WTC11 (cell line): Measurements from ENCODE around the gene FGF3. TPM values are rescaled to one million over a fixed set of nuclear protein-coding genes. Genes with fewer than 3 reads are reported as not detected.

Experiments used
- ATAC-seq: fragments of 200-7000 bp; cut with Tn5 transposase; 2 replicates; pipeline ENCODE4 v1.10.0; 2021; ENCODE audit warnings: mild to moderate bottlenecking, moderate library complexity
- CTCF ChIA-PET: fragments of 300-600 bp; sonication (Branson Sonifier 250); formaldehyde crosslinking; loops from one replicate; lab custom pipeline; 2021; ENCODE audit warnings: antibody characterized with exemption; lab: Charles Lee
- POLR2A ChIA-PET: fragments of 350-600 bp; sonication (Branson Sonifier 250); formaldehyde crosslinking; loops from one replicate; lab custom pipeline; 2021; ENCODE audit warnings: antibody characterized with exemption; lab: Charles Lee
- DNase-seq: peaks from one replicate; pipeline ENCODE4 v3.0.0; 2021; ENCODE audit warnings: low spot score
- H3K27ac Mint-ChIP-seq: 2 replicates; pipeline ENCODE4 v1.8.0; 2021; ENCODE audit warnings: mixed read lengths
- H3K27me3 Mint-ChIP-seq: 2 replicates; pipeline ENCODE4 v1.8.0; 2021; ENCODE audit warnings: low read depth, mild to moderate bottlenecking, moderate library complexity, mixed read lengths
- H3K36me3 Mint-ChIP-seq: 2 replicates; pipeline ENCODE4 v1.8.0; 2021; ENCODE audit warnings: mixed read lengths
- H3K4me1 Mint-ChIP-seq: 2 replicates; pipeline ENCODE4 v1.8.0; 2022; ENCODE audit warnings: mixed read lengths
- H3K4me3 Mint-ChIP-seq: 2 replicates; pipeline ENCODE4 v1.8.0; 2021; ENCODE audit warnings: mild to moderate bottlenecking, moderate library complexity, mixed read lengths
- H3K9me3 Mint-ChIP-seq: 2 replicates; pipeline ENCODE4 v1.8.0; 2021; ENCODE audit warnings: mixed read lengths
- ATF3 ChIP-seq: sonication (generic); formaldehyde crosslinking; conservative IDR thresholded peaks from 2 replicates; pipeline ENCODE4 v1.8.1; 2022; ENCODE audit warnings: mild to moderate bottlenecking, missing genetic modification reagents
- E2F4 ChIP-seq: sonication (generic); formaldehyde crosslinking; IDR thresholded peaks from 2 replicates; pipeline ENCODE4 v1.8.1; 2022; ENCODE audit warnings: low read depth, mild to moderate bottlenecking, moderate library complexity, missing genetic modification reagents, borderline replicate concordance
- HMGXB4 ChIP-seq: sonication (generic); formaldehyde crosslinking; IDR thresholded peaks from 2 replicates; pipeline ENCODE4 v1.8.1; 2023; ENCODE audit warnings: mild to moderate bottlenecking, moderate library complexity, missing genetic modification reagents
- JAZF1 ChIP-seq: fragments of 250-450 bp; sonication (Bioruptor Pico); IDR thresholded peaks from 2 replicates; pipeline ENCODE4 v1.9.0; 2021; ENCODE audit warnings: moderate library complexity, mild to moderate bottlenecking, inconsistent platforms
- MAX ChIP-seq: sonication (generic); formaldehyde crosslinking; IDR thresholded peaks from 2 replicates; pipeline ENCODE4 v1.8.0; 2022; ENCODE audit warnings: mild to moderate bottlenecking, missing genetic modification reagents
- NFYB ChIP-seq: sonication (generic); formaldehyde crosslinking; conservative IDR thresholded peaks from 2 replicates; pipeline ENCODE4 v1.8.0; 2022; ENCODE audit warnings: low read depth, missing genetic modification reagents
- NR3C1 ChIP-seq: sonication (generic); formaldehyde crosslinking; conservative IDR thresholded peaks from 2 replicates; pipeline ENCODE4 v1.8.1; 2023; ENCODE audit warnings: low read depth, mild to moderate bottlenecking, missing genetic modification reagents
- RELA ChIP-seq: sonication (generic); formaldehyde crosslinking; IDR thresholded peaks from 2 replicates; pipeline ENCODE4 v1.8.1; 2022; ENCODE audit warnings: missing genetic modification reagents, mild to moderate bottlenecking, borderline replicate concordance
- SOX15 ChIP-seq: fragments of 250-450 bp; sonication (Bioruptor Pico); IDR thresholded peaks from 2 replicates; pipeline ENCODE4 v1.9.0; 2021; ENCODE audit warnings: mild to moderate bottlenecking
- TCF7 ChIP-seq: sonication (generic); formaldehyde crosslinking; IDR thresholded peaks from 2 replicates; pipeline ENCODE4 v1.8.0; 2022; ENCODE audit warnings: mild to moderate bottlenecking, low read depth, missing genetic modification reagents, moderate library complexity
- TEAD1 ChIP-seq: sonication (generic); formaldehyde crosslinking; IDR thresholded peaks from 2 replicates; pipeline ENCODE4 v1.8.0; 2022; ENCODE audit warnings: mild to moderate bottlenecking, missing genetic modification reagents
- ZNF396 ChIP-seq: fragments of 250-450 bp; sonication (Bioruptor Pico); IDR thresholded peaks from 2 replicates; pipeline ENCODE4 v1.8.0; 2021; ENCODE audit warnings: mild to moderate bottlenecking, moderate library complexity, borderline replicate concordance
- ZSCAN18 ChIP-seq: fragments of 250-450 bp; sonication (Bioruptor Pico); IDR thresholded peaks from 2 replicates; pipeline ENCODE4 v2.1.2; 2022; ENCODE audit warnings: mild to moderate bottlenecking, moderate library complexity
- total RNA-seq: library from RNA; stranded (reverse); gene quantifications from 3 replicates; pipeline ENCODE4 v1.2.3, GENCODE V29; 2021
- TF ChIP-seq, protein P1 (sequence below): sonication (generic); formaldehyde crosslinking; IDR thresholded peaks from 2 replicates; pipeline ENCODE4 v1.8.0; 2022; ENCODE audit warnings: mild to moderate bottlenecking, missing genetic modification reagents
- TF ChIP-seq, protein P2 (sequence below): fragments of 250-450 bp; sonication (Bioruptor Pico); IDR thresholded peaks from 2 replicates; pipeline ENCODE4 v1.9.0; 2021; ENCODE audit warnings: mild to moderate bottlenecking, borderline replicate concordance

Gene FGF3
- total RNA-seq, 1 experiment from 2014 or later, result not detected

DNA sequence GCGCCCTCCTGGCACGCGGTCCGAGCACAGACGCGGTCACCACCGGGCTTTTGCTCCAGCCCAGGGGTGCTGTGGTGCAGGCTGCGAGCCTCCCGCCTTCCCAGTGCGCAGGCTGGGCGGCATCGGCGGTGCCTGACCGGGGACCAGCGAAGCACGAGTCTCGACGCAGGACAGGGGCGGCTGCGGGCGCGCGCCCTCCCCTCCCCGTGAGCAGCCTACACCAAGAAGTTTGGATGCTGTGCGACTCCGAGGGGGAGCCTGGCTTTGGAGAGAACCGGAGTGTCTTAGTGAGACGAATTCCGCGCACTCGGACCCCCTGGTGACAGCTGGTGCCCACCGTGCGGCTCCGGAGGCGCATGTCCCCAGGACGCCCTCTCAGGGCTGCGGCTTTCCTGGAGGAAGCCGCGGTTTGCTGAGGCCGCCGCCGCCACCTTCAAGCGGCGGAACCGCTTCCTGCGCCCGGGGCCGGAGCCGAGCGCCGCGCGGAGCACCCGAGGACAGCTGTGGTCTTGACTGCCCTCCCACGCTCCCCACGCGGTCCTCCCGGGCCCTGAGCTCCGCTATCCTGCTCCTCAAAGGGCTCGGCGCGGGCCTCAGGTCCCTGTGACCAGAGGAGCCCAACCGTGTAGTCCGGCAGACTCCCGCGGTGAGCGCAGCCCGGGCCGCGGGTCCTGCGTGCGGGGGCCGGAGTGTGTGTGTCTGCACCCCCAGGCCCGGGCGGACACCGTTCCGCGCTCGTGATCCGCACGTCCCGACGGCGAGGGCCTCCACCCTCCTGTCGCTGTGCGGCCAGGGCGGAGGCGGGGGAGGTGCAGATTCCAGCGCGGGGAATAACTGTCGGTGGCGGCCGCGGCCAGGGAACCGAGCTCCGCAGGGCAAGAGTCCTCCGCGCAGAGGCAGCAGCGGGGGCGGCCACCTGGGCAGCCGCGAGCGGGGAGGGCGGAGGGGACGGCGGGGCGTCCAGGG is 1.7 kb downstream of the FGF3 start (continued):
- TF ChIP-seq E2F4 (no peak), MAX (CRISPR knock-in tag) (peak; percentile 36; the same call in 1 of the 2 replicates), NR3C1 (no peak)
- TF ChIP-seq, protein P1, sequence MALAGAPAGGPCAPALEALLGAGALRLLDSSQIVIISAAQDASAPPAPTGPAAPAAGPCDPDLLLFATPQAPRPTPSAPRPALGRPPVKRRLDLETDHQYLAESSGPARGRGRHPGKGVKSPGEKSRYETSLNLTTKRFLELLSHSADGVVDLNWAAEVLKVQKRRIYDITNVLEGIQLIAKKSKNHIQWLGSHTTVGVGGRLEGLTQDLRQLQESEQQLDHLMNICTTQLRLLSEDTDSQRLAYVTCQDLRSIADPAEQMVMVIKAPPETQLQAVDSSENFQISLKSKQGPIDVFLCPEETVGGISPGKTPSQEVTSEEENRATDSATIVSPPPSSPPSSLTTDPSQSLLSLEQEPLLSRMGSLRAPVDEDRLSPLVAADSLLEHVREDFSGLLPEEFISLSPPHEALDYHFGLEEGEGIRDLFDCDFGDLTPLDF (CRISPR knock-in tag), result no peak
- TF ChIP-seq, protein P2, sequence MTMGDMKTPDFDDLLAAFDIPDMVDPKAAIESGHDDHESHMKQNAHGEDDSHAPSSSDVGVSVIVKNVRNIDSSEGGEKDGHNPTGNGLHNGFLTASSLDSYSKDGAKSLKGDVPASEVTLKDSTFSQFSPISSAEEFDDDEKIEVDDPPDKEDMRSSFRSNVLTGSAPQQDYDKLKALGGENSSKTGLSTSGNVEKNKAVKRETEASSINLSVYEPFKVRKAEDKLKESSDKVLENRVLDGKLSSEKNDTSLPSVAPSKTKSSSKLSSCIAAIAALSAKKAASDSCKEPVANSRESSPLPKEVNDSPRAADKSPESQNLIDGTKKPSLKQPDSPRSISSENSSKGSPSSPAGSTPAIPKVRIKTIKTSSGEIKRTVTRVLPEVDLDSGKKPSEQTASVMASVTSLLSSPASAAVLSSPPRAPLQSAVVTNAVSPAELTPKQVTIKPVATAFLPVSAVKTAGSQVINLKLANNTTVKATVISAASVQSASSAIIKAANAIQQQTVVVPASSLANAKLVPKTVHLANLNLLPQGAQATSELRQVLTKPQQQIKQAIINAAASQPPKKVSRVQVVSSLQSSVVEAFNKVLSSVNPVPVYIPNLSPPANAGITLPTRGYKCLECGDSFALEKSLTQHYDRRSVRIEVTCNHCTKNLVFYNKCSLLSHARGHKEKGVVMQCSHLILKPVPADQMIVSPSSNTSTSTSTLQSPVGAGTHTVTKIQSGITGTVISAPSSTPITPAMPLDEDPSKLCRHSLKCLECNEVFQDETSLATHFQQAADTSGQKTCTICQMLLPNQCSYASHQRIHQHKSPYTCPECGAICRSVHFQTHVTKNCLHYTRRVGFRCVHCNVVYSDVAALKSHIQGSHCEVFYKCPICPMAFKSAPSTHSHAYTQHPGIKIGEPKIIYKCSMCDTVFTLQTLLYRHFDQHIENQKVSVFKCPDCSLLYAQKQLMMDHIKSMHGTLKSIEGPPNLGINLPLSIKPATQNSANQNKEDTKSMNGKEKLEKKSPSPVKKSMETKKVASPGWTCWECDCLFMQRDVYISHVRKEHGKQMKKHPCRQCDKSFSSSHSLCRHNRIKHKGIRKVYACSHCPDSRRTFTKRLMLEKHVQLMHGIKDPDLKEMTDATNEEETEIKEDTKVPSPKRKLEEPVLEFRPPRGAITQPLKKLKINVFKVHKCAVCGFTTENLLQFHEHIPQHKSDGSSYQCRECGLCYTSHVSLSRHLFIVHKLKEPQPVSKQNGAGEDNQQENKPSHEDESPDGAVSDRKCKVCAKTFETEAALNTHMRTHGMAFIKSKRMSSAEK, result no peak

- Mint-ChIP-seq H3K4me3 (peak overlapping the region; percentile 50), H3K9me3 (no peaks in the 10 kb centered on the region), H3K27me3 (peaks cover 82% of the 10 kb centered on the region), H3K36me3 (no peaks in the 10 kb centered on the region), H3K27ac (no peak overlapping the region), H3K4me1 (peaks cover 7% of the 10 kb centered on the region; the same call in 1 of the 2 replicates)
- POLR2A ChIA-PET, result no interaction called here
- ATAC-seq (no peak), DNase-seq (no peak)
- CTCF ChIA-PET, result interaction anchor here (0.6 to 1.4 kb wide), 6 partner anchors 10 to 147 kb away, joined by 3 to 12 read pairs (median 3); no protein-coding TSS in a partner anchor
- TF ChIP-seq JAZF1 (CRISPR knock-in tag) (no peak), TEAD1 (no peak), TCF7 (CRISPR knock-in tag) (no peak), RELA (CRISPR knock-in tag) (no peak), HMGXB4 (CRISPR knock-in tag) (no peak), ZSCAN18 (CRISPR knock-in tag) (no peak), ATF3 (CRISPR knock-in tag) (no peak), NFYB (no peak), ZNF396 (CRISPR knock-in tag) (no peak), NR3C1 (no peak), SOX15 (CRISPR knock-in tag) (no peak)
- TF ChIP-seq, protein P2, result no peak
Observed at GRCh38 chr11:69816671-69817070, 2.5 kb downstream of the FGF3 start.
